ENCODE data around the gene SOX18.
A peak's percentile ranks its signal among the peaks of the same experiment; 100 is the strongest.
"Not testable (repeated sequence)": the region's sequence is repeated elsewhere in the genome, so short reads cannot be mapped to it uniquely, and the experiment has no call there.

The SOX18 gene

GRCh38 chr20:64049060-64049877 is at the start of gene SOX18:
Gene SOX18, minus strand, starts transcription at chr20:64049639. Its CDS starts 123 bp downstream, at chr20:64049516.
- DNase-seq, result no peak

GRCh38 chr20:64098471-64099013 is 49.1 kb upstream of the SOX18 start:
- no peak for DNase-seq

DNA sequence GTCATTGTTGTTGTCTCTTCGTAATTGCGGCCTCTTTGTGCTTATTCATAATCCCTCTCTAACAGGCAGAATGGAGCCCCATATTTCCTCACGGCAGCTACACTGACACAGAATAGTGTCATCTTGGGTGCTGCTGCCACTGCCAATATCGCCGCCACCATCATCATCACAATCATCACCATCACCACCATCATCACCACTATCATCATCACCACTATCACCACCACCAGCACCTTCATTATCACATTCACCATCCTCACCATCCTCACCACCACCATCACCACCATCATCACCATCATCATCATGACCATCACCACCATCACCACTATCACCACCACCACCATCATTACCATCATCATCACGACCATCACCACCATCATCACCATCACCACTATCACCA is 47.1 kb upstream of the SOX18 start:
- no peak for DNase-seq

GRCh38 chr20:64095927-64096326 is 46.5 kb upstream of the SOX18 start:
- no peak for DNase-seq

GRCh38 chr20:64095455-64095854 is 46.0 kb upstream of the SOX18 start:
- DNase-seq, result no peak

DNA sequence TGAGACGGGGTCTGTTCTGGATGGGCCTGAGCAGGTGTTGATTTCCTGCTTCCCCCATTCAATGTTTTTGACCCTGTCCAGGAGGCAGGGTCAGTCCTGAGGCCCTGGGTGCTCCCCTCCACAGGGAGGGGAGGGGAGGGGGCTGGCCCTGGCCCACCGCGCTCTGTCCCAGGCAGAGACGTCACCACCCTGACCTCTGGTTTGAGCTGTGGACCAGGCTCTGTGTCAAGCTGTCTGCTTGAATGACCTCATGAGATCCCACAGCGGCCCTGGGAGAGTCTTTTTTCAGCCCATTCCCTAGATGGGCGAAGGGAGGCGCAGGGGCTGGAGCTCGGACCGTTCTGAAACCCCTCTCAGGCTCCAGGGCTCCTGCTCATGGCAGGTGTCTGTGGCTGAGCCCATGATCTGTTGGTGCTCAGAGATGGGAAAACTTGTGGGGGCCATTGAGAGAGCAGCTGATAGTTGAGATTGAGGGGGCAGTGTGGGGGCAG is 43.6 kb upstream of the SOX18 start:
- DNase-seq, result no peak

GRCh38 chr20:64092258-64093012 is 43.0 kb upstream of the SOX18 start:
- DNase-seq, result no peak

GRCh38 chr20:64091770-64092169 is 42.3 kb upstream of the SOX18 start:
- DNase-seq, result no peak

DNA sequence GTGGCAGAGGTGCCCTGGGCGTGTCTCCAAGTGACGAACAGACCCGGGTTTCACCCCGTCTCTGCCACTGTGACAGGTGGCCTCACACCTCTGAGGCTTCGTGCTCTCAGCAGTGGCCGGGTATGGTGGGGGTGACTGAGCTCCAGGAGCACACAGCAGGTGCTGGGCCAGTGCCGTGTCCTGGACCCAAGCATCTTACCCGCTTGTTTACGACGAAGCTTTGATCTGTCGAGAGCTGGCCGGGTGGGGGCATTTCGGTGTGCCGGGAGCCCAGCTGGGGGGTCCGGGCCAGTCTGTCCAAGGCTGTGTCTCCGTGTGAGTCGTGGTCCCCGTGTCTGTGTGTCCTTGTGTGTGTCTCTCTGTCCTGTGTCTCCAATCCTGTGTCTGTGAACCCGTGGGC is 41.9 kb upstream of the SOX18 start:
- no peak for DNase-seq

- no peak for DNase-seq
These were observed 40.7 kb upstream of the SOX18 start for GRCh38 chr20:64090165-64090564.

- not testable (repeated sequence) for DNase-seq
These were observed 39.1 kb upstream of the SOX18 start for GRCh38 chr20:64088586-64088985.

GRCh38 chr20:64087226-64087825 is 37.9 kb upstream of the SOX18 start:
- DNase-seq, result not testable (repeated sequence)

- no peak for DNase-seq
These were observed 37.4 kb upstream of the SOX18 start for GRCh38 chr20:64086801-64087200.

GRCh38 chr20:64084685-64085152 is 35.3 kb upstream of the SOX18 start:
- no peak for DNase-seq

DNA sequence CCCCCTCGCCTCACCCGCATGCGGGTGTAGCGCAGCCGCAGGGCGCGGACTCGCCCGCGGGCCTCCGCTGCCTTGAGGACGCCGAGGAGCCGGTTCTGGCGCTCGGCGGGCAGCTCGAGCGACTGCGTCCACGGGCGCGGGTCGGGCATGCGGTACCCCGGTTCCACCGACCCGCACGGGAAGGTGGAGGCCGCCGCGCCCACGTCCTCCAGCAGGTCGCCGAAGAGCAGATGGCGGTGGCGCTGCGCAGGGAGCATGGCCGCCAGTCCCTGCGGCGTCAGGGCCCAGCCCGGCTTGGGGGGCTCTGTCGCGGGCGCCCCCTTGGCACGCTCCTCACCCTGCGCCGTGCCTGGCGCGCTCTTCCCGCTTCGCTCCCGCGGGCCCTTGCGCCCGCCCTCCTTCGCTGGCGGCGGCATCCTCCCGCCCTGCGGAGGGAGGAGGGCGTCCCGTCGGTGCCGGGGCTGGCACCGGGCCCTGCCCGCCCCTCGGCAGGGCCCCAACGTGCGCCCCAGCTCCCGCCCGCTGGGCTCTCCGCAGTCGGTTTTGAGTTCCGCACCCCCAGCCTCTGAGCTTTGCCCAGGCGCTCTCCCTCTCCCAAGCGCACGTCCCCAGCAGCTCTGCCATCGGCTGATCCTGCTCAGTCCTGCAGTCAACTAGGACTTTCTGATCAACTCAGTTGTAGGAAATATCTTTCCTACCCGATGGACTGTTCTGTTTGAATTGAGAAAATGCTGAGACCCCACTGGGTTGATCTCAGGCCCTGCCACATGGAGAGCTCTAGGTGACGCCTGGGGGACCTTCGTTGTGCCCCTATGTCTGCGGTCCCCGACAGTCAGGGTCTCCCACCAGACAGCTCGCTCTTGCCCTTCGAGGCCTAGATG is 34.6 kb upstream of the SOX18 start, which contains the start of gene LKAAEAR1:
Gene LKAAEAR1, minus strand, starts transcription at position 595 of the 881 bp plus-strand sequence. Its CDS starts 179 bp downstream, at position 416.
- DNase-seq, result no peak

DNA sequence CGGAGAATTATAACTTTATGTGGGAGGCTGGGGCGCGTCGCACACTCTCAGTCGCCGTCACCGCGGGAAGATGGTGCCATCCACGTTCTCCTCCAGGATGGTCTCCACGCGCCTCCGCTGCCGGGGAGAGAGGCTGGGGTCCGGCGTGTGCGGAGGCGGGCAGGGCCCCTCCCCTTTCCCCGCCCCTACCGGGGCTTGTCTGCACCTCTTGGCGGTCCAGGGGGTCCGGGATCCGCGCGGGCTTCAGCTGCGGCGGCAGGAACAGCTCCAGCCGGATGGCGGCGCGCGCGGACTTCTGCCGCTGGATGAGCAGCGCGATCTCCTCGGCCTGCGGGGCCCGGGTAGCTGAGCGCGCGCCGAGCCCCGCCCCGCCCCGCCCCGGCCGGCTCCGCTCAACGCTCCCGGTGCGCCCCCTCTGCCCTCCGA is 34.0 kb upstream of the SOX18 start:
- peak; percentile 24 to 33 for DNase-seq

DNA sequence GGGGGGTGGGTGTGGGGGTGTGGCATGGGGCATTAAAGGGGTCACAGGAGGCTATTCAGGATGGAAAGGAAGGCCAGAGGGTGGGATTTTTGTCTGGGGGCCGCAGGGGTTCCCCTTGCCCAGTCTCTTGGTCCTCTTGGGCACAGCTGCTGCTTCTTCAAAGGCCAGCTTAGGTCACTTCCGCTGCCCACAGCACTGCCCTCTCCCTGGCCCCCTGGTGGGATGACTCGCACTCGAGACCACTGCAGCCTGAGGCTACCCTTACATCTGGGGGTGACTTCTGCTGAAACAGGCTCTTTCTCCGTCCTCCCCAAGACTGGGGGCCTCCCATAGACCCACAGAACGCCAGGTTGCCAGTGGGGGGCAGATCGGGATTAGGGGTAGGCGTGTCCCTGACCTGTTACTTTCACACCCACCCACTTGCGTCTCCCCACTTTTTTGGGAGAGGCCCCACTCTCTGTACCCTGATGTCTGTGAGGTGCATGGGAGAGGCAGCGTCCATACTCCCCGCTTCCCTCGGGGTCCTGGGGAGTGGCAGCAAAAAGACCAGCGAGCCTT is 33.5 kb upstream of the SOX18 start:
- DNase-seq, result no peak

- no peak for DNase-seq
These were observed 32.8 kb upstream of the SOX18 start for GRCh38 chr20:64082126-64082731.

- no peak for DNase-seq
These were observed 32.2 kb upstream of the SOX18 start for GRCh38 chr20:64081624-64081964.

- DNase-seq, result no peak
These were observed 31.6 kb upstream of the SOX18 start for GRCh38 chr20:64080813-64081623.
